ENCODE data around the gene CASK.

DNA sequence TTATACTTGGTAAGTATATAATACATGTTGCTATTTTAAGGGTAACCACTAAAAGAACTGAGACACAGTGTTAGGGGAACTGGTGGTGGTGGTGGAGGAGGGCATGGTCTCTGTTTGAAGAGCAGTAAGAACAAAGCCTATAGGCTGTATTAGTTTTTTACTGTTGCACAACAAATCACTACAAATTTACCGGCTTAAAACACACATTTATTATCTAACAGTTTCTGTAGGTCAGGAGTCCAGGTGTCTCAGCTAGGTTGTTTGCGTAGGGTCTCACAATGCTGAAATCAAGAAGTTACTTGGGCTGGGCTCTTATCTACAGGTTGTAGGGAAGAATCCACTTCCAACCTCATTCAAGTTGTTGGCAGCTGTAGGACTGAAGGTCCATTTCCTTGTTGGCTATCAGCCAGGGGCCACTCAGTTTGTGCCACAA is 52.6 kb downstream of the CASK start:
- TF ChIP-seq, protein P1, sequence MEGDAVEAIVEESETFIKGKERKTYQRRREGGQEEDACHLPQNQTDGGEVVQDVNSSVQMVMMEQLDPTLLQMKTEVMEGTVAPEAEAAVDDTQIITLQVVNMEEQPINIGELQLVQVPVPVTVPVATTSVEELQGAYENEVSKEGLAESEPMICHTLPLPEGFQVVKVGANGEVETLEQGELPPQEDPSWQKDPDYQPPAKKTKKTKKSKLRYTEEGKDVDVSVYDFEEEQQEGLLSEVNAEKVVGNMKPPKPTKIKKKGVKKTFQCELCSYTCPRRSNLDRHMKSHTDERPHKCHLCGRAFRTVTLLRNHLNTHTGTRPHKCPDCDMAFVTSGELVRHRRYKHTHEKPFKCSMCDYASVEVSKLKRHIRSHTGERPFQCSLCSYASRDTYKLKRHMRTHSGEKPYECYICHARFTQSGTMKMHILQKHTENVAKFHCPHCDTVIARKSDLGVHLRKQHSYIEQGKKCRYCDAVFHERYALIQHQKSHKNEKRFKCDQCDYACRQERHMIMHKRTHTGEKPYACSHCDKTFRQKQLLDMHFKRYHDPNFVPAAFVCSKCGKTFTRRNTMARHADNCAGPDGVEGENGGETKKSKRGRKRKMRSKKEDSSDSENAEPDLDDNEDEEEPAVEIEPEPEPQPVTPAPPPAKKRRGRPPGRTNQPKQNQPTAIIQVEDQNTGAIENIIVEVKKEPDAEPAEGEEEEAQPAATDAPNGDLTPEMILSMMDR (IDR thresholded peaks at IDR 0.05): no peak
- no peak for TF ChIP-seq POLR2A (IDR thresholded peaks at IDR 0.05)
- no peak for TF ChIP-seq POLR2AphosphoS5 (IDR thresholded peaks at IDR 0.05)
- no peak for TF ChIP-seq EP300 (IDR thresholded peaks at IDR 0.05)

Measured in sigmoid colon (tissue), 4 donors.